ENCODE results near the gene ZSWIM5. TPM values are rescaled to one million over a fixed set of nuclear protein-coding genes. Genes with fewer than 3 reads are reported as not detected.
"Not testable (repeated sequence)": the region's sequence is repeated elsewhere in the genome, so short reads cannot be mapped to it uniquely, and the experiment has no call there.

ZSWIM5 gene
- total RNA-seq, 1 experiment from 2014 or later = 7.9 TPM

DNA sequence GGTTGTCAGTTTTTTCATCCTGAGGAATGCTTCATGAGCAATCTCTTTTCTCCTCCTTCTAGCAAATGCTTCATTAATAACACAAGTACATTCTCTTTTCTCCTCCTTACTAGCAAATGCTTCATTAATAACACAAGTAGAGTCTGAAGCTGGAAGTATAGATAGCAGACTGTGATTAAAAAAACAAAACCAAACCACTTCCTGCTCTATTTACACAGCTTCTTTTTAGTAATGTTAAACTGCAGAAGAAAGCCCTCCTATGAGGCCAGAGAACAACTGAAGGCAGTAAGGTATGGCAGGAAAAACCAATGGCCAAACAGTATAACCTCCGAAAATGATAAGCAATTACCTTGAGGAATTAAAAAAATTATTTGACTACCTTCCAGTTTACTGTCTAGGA, 90.1 kb downstream of the ZSWIM5 start:
- Histone ChIP-seq H3K9me3 (ENCODE audit: control insufficient read depth, insufficient read depth, low read depth, low read length) (no peaks in the 10 kb centered on the region), H3K4me3 (ENCODE audit: low read depth in 2 of 2, low read length in 2 of 2) (no peak overlapping the region), H3K4me1 (ENCODE audit: control insufficient read depth, insufficient read depth, low read length) (no peaks in the 10 kb centered on the region), H3K27ac (ENCODE audit: low read length) (no peak overlapping the region), H3K36me3 (ENCODE audit: control insufficient read depth, insufficient read depth, low read length) (no peaks in the 10 kb centered on the region), H3K27me3 (ENCODE audit: control insufficient read depth, insufficient read depth, low read length) (no peaks in the 10 kb centered on the region)
- intact Hi-C loops (cut with micrococcal nuclease; ENCODE audit: unreplicated experiment) = no loop called here
- BruUV-seq (replicated peaks) = no TSS peak
- no peak for ATAC-seq
- CTCF ChIA-PET = no interaction called here
- no peak for TF ChIP-seq TCF7L2 (IDR thresholded peaks at IDR 0.05; ENCODE audit: low read depth, low read length)
- no peak for TF ChIP-seq SIN3A (IDR thresholded peaks at IDR 0.05; ENCODE audit: borderline replicate concordance, insufficient read depth, low read depth, low read length)
- TF ChIP-seq, protein P1, sequence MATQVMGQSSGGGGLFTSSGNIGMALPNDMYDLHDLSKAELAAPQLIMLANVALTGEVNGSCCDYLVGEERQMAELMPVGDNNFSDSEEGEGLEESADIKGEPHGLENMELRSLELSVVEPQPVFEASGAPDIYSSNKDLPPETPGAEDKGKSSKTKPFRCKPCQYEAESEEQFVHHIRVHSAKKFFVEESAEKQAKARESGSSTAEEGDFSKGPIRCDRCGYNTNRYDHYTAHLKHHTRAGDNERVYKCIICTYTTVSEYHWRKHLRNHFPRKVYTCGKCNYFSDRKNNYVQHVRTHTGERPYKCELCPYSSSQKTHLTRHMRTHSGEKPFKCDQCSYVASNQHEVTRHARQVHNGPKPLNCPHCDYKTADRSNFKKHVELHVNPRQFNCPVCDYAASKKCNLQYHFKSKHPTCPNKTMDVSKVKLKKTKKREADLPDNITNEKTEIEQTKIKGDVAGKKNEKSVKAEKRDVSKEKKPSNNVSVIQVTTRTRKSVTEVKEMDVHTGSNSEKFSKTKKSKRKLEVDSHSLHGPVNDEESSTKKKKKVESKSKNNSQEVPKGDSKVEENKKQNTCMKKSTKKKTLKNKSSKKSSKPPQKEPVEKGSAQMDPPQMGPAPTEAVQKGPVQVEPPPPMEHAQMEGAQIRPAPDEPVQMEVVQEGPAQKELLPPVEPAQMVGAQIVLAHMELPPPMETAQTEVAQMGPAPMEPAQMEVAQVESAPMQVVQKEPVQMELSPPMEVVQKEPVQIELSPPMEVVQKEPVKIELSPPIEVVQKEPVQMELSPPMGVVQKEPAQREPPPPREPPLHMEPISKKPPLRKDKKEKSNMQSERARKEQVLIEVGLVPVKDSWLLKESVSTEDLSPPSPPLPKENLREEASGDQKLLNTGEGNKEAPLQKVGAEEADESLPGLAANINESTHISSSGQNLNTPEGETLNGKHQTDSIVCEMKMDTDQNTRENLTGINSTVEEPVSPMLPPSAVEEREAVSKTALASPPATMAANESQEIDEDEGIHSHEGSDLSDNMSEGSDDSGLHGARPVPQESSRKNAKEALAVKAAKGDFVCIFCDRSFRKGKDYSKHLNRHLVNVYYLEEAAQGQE (IDR thresholded peaks at IDR 0.05; ENCODE audit: insufficient read depth in 1 of 2, low read depth in 2 of 2, low read length in 1 of 2) = no peak
- TF ChIP-seq, protein P2, sequence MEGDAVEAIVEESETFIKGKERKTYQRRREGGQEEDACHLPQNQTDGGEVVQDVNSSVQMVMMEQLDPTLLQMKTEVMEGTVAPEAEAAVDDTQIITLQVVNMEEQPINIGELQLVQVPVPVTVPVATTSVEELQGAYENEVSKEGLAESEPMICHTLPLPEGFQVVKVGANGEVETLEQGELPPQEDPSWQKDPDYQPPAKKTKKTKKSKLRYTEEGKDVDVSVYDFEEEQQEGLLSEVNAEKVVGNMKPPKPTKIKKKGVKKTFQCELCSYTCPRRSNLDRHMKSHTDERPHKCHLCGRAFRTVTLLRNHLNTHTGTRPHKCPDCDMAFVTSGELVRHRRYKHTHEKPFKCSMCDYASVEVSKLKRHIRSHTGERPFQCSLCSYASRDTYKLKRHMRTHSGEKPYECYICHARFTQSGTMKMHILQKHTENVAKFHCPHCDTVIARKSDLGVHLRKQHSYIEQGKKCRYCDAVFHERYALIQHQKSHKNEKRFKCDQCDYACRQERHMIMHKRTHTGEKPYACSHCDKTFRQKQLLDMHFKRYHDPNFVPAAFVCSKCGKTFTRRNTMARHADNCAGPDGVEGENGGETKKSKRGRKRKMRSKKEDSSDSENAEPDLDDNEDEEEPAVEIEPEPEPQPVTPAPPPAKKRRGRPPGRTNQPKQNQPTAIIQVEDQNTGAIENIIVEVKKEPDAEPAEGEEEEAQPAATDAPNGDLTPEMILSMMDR (IDR thresholded peaks at IDR 0.05) = no peak
- no peak for TF ChIP-seq POLR2AphosphoS5 (IDR thresholded peaks at IDR 0.05; ENCODE audit: low read depth, low read length)
- in situ Hi-C loops (cut with HindIII; ENCODE audit: low pct_unique_long_range_greater_than_20kb, low sequenced_read_pairs) = no loop called here
- DNase-seq (ENCODE audit: low read depth, low spot score) = no peak
- POLR2A ChIA-PET = interaction anchor here (0.7 kb wide), 1 partner anchor 298 kb away, joined by 3 read pairs; no protein-coding TSS in a partner anchor

DNA sequence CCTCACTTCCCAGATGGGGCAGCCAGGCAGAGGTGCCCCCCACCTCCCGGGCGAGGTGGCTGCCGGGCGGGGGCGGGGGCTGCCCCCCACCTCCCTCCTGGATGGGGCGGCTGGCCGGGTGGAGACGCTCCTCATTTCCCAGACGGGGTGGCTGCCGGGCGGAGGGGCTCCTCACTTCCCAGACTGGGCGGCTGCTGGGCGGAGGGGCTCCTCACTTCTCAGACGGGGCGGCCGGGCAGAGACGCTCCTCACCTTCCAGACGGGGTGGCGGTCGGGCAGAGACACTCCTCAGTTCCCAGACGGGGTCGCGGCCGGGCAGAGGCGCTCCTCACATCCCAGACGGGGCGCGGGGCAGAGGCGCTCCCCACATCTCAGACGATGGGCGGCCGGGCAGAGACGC, 91.2 kb downstream of the ZSWIM5 start:
- BruUV-seq (replicated peaks); H3K27me3 ChIP-seq (ENCODE audit: control insufficient read depth, insufficient read depth, low read length); H3K4me3 ChIP-seq (ENCODE audit: low read depth in 2 of 2, low read length in 2 of 2); POLR2A ChIA-PET; CTCF ChIA-PET; H3K27ac ChIP-seq (ENCODE audit: low read length); in situ Hi-C loops (cut with HindIII; ENCODE audit: low pct_unique_long_range_greater_than_20kb, low sequenced_read_pairs); H3K4me1 ChIP-seq (ENCODE audit: control insufficient read depth, insufficient read depth, low read length); DNase-seq (ENCODE audit: low read depth, low spot score); intact Hi-C loops (cut with micrococcal nuclease; ENCODE audit: unreplicated experiment); ATAC-seq; H3K9me3 ChIP-seq (ENCODE audit: control insufficient read depth, insufficient read depth, low read depth, low read length); H3K36me3 ChIP-seq (ENCODE audit: control insufficient read depth, insufficient read depth, low read length): not testable (repeated sequence)

DNA sequence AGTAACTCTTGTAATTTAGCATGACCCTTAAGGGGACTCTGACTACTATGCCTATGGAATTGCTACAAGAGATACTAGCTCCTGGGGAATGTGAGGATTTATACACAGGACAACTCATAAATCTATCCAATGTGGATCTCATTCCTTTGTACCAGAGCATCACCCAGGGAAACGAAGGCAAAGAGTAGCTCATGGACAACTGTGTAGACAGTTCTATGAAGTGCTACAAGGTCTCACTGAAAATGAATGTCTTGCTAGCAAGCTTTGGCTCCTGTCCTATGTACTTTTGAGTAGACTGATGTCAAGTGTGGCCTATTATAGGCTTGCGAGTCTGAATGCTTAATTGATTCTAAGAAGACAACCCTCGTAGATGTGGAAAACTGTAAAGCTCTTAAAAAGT, 93.7 kb downstream of the ZSWIM5 start:
- CTCF ChIA-PET = no interaction called here
- no peak for ATAC-seq
- no peaks in the 10 kb centered on the region for H3K36me3 ChIP-seq (ENCODE audit: control insufficient read depth, insufficient read depth, low read length)
- H3K9me3 ChIP-seq (ENCODE audit: control insufficient read depth, insufficient read depth, low read depth, low read length) = no peaks in the 10 kb centered on the region
- no TSS peak for BruUV-seq (replicated peaks)
- DNase-seq (ENCODE audit: low read depth, low spot score) = no peak
- H3K27me3 ChIP-seq (ENCODE audit: control insufficient read depth, insufficient read depth, low read length) = no peaks in the 10 kb centered on the region
- intact Hi-C loops (cut with micrococcal nuclease; ENCODE audit: unreplicated experiment) = no loop called here
- TF ChIP-seq SIN3A (IDR thresholded peaks at IDR 0.05; ENCODE audit: borderline replicate concordance, insufficient read depth, low read depth, low read length) = no peak
- no peak for TF ChIP-seq TCF7L2 (IDR thresholded peaks at IDR 0.05; ENCODE audit: low read depth, low read length)
- TF ChIP-seq, protein P1 (IDR thresholded peaks at IDR 0.05; ENCODE audit: insufficient read depth in 1 of 2, low read depth in 2 of 2, low read length in 1 of 2) = no peak
- TF ChIP-seq POLR2AphosphoS5 (IDR thresholded peaks at IDR 0.05; ENCODE audit: low read depth, low read length) = no peak
- TF ChIP-seq, protein P2 (IDR thresholded peaks at IDR 0.05) = no peak
- in situ Hi-C loops (cut with HindIII; ENCODE audit: low pct_unique_long_range_greater_than_20kb, low sequenced_read_pairs) = no loop called here
- H3K4me3 ChIP-seq (ENCODE audit: low read depth in 2 of 2, low read length in 2 of 2) = no peak overlapping the region
- no peaks in the 10 kb centered on the region for H3K4me1 ChIP-seq (ENCODE audit: control insufficient read depth, insufficient read depth, low read length)
- H3K27ac ChIP-seq (ENCODE audit: low read length) = no peak overlapping the region
- POLR2A ChIA-PET = no interaction called here
